HG03139 (cell line): ENCODE measurements around the gene SPSB3.
A peak's percentile ranks its signal among the peaks of the same experiment; 100 is the strongest.

Experiments used
- ATAC-seq: cut with Tn5 transposase; IDR thresholded peaks from one replicate; pipeline ENCODE4 v1.9.1; 2021; ENCODE audit not compliant: unreplicated experiment

SPSB3 gene

DNA sequence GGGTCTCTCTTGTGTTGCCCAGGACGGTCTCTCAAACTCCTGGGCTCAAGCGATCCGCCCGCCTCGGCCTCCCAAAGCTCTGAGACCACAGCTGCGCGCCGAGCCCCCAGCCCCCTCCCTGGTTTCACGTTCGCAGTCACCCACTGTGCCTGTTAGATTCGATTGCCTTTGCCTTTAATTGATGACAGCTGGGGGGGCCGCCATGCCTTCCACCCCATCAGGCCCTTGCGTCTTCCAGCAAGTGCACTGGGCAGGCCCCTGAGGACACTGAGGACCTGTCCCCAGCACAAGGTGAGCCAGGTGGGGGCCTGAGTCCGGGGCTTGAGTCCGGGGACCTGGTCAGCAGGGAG is 7.9 kb upstream of the SPSB3 start:
- ATAC-seq: no peak

GRCh38 chr16:1789643-1790045 is 7.3 kb upstream of the SPSB3 start:
- no peak for ATAC-seq

GRCh38 chr16:1788708-1789100 is 6.3 kb upstream of the SPSB3 start:
- ATAC-seq: no peak

DNA sequence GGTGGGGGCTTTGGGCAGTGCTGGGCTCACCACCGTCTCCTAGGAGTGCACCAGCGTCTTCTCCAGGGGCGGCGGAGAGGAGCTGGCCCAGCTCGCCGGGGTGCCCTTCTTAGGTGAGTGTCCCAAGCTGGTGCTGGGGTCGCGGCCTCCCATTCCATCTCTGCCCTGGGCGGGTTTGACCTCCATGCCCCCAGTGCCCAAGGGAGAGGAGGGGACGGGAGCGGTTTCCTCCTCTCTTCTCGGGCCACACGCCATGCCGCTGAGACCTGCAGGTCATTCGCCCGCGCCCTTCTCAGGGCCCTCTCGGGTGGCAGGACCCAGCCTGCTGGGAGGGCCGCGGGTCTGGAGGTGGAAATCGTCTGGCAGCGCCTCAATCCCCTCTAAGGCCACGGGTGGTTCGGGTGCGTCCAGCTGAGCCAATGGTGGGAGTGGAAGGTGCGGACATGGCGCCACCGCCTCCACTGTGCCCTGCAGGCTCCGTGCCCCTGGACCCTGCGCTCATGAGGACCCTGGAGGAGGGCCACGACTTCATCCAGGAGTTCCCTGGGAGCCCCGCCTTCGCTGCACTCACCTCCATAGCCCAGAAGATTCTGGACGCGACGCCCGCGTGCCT is 5.8 kb upstream of the SPSB3 start:
- ATAC-seq: no peak

DNA sequence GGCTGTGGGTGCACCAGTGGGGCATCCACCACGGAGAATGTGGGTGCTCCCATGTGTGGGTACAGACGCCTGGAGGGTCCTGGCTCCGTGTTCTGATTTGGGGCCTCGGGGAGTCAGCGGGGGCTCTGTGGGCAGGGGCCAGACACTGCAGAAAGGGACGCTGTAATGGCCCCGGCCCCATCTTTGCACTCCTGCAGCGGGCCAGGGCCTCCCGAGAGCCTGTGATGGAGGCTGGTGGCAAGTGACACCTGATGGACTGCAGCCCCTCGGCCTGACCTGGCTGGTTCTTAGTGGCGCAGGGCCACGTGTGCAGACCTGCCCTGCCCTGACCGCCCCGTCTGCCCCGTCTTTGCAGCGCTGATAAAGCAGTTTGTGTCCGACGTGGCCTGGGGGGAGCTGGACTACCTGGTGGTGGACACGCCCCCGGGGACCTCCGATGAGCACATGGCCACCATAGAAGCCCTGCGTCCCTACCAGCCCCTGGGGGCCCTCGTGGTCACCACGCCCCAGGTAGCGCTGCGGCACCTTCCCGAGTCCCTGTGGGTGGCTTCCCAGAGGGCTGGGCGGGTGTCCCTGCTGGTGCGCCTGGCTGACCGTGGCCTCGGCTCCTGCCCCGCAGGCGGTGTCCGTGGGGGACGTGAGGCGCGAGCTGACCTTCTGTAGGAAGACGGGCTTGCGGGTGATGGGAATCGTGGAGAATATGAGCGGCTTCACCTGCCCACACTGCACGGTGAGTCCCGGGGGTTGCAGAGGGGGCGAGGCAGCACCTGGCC is 5.1 kb upstream of the SPSB3 start:
- ATAC-seq: no peak

DNA sequence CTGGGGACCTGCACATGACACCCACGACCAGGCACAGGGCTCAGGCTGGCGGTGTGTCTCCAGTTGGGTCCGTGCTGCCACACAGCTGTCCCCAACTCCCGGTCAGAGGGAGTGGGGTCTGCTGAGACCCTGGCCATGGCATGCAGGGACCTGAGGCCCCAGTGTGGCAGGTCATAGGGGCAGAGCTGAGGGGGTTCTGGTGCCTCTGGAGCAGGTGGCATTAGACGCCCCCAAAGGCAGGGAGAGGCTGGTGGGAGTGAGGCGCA is 4.6 kb upstream of the SPSB3 start:
- no peak for ATAC-seq

DNA sequence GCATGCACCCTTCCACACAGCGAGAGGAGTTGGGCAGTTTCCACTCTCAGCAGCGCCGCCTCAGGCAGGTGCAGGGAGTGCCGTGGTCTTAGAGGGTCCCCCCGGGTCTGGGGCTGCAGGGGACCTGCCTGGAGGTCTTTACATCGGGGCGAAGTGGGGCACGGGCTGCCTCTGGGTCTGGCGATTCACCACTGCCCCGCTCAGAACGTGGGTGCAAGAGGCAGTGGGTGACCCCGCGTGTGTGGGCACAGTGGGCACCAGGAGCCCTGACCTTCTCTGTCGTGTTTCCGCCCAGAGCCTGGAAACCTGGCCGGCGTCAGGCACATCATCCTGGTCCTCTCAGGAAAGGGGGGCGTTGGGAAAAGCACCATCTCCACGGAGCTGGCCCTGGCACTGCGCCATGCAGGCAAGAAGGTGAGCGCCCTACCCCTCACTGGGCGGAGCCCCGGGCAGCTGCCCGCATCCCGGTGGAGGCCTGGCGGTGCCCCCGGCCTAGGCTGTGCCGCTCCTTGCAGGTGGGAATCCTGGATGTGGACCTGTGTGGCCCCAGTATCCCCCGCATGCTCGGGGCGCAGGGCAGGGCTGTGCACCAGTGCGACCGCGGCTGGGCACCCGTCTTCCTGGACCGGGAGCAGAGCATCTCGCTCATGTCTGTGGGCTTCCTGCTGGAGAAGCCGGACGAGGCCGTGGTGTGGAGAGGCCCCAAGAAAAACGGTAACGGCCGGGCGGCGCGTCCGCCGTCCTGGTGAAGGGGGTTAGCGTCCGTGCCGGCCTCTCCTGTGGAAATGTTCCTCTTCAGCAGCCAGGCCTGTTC is 4.1 kb upstream of the SPSB3 start:
- no peak for ATAC-seq

- ATAC-seq: no peak
Measured at GRCh38 chr16:1785846-1786170, 3.4 kb upstream of the SPSB3 start.

- no peak for ATAC-seq
Measured at GRCh38 chr16:1784977-1785845, 2.8 kb upstream of the SPSB3 start.

GRCh38 chr16:1781758-1782407 is 488 bp downstream of the SPSB3 start:
- ATAC-seq: peak; percentile 1

GRCh38 chr16:1781254-1781653 is 1.1 kb downstream of the SPSB3 start:
- ATAC-seq: no peak

GRCh38 chr16:1780677-1781072 is 1.7 kb downstream of the SPSB3 start:
- no peak for ATAC-seq

DNA sequence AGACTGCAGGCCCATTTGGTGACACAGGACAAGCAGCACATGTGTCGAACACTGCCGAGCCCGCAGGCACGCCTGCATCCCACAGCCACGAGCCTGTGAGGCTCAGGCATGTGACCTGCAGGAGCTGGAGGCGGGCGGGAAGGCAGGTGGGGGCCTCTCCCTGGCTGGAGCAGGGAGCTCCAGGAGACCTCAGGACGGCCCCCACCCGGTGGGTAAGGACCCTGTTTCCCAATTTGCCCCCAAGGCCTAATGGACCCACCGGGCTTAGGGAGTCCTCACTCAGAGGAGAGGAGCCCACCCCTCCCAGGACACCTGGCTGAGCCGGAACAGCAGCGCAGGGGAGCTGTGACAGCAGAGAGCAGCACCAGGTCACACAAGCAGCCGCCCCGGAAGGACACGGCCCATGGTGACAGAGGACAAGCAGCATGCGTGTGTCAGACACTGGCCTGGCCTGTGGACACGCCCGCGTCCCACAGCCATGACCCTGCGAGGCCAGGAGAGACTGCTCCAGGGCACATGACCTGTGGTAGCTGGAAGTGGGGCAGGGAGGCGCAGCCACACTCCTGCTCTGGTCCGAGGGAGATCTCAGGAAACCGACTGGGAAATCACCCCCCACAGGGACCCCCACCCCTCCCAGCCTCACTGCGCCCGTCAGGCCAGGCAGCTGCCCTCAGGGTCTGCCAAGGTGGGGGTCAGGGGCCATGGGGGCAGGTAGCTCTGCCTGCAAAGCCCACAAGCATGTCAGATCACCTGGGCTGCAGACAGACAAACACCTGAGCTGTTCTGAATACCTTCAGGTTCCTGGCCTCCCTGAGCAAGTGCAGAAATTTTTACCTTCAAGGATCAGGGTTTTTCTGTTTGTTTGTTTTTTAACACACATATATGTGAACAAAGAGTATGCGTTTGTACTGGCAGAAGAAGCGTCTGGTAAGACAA is 2.4 kb downstream of the SPSB3 start:
- no peak for ATAC-seq

GRCh38 chr16:1779234-1779701 is 3.1 kb downstream of the SPSB3 start:
- no peak for ATAC-seq

DNA sequence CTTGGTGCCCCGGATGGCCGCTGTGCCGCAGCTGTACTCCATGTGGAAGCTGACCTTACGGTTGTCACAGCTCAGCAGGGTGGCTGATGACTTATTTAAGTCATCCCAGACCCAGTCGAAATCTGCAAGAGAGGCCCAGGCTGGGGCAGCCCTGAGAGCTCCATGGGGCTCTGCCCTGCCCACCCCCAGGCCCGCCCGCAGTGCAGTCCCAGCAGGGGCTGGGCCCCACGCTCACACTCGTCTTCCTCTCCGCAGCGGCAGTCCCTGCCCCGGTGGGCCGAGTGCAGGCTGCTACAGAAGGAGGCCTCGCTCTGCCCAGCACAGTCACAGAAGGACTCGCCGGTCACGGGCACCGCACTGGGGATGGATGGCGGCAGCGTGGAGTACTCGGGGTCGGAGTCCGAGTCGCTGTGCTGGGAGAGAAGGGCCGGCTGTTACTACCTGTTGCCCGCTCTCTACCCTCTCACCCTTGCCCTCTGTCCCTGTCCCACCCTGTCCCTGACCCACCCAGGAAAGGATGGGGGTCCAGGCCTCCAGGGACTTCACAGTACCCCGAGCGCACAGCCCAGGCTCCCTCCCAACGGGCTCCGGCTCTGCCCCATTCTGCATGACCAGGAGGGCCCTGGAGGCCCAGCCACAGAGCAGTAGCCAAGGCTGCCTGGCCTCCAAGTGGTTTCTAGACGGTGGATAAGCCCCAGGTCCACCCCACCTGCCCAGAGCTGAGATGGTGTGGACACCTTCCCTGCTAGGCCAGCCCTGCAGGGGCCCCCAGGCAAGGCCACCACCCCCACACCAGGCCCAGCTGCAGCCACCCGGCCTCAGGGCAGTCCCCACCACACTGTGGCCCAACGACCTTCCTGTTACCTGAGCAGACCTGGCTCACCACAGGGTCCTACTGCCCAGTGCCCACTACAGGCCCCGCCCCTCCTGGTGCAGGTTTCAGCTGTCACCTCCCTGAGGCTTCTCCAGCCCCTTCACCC is 3.9 kb downstream of the SPSB3 start:
- ATAC-seq: no peak

DNA sequence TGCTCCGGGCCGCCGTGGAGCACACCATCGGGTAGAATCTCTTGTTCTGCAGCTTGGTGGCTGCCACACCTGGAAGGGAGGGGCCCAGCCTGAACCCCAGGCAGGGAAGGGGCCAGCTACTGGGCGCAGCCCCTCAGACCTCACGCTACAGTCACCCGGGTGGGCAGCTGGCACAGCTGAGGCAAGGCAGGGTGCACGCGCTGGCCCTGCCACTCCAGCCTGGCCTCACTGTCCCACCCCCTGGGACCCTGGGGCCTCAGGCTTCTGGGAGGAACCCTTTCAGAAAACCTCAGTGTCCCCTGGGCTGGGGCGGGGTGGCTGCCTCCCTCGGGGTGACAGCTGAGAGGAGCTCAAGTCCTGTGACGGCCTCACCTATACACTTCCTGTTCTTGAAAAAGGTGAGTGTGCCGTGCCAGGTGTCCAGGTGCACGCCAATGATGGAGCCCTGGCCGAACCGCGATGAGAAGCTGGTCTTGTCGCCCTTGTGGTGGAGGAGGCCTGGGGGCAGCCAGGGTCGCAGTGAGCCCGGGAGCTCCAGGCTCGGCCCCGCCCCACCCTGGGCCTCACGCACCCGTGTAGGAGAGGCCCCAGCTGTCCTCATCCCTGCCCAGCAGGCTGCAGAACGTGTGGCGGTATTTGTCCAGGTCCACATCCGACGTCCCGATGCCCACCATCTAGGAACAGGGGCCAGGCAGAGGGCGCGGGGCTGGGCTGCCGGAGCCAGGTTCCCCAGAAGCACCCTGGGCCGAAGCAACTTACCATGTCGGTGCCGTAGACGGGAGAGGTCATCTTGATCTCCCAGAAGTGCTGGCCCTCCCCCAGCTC is 4.8 kb downstream of the SPSB3 start:
- ATAC-seq: no peak

GRCh38 chr16:1776991-1777374 is 5.4 kb downstream of the SPSB3 start:
- ATAC-seq: no peak

GRCh38 chr16:1776672-1776955 is 5.8 kb downstream of the SPSB3 start:
- ATAC-seq: no peak
